DND-41 (cell line): ENCODE measurements around the gene CSAD.

ENCODE experiments used
- ATAC-seq: fragments of 200-7000 bp; cut with Tn5 transposase; 3 replicates; pipeline ENCODE4 v1.9.1; 2021; ENCODE audit warnings: low read depth; ENCODE audit not compliant: insufficient read depth
- DNase-seq: peaks from one replicate; pipeline ENCODE4 v3.0.0-alpha.2; 2020
- H2AFZ ChIP-seq: 2 replicates; pipeline ENCODE4 v1.6.0; 2012; ENCODE audit warnings: low read depth, low read length
- H3K27ac ChIP-seq: 2 replicates; pipeline ENCODE4 v1.5.1; 2012; ENCODE audit warnings: low read length, inconsistent platforms
- H3K27me3 ChIP-seq: fragments of 200-600 bp; sonication (generic); 2 replicates; pipeline ENCODE4 v1.6.0; 2012; ENCODE audit warnings: low read length, mild to moderate bottlenecking, inconsistent platforms; ENCODE audit not compliant: insufficient read depth, poor library complexity
- H3K36me3 ChIP-seq: 2 replicates; pipeline ENCODE4 v1.5.1; 2012; ENCODE audit warnings: low read length, inconsistent platforms; ENCODE audit not compliant: insufficient read depth
- H3K4me1 ChIP-seq: 2 replicates; pipeline ENCODE4 v1.5.1; 2012; ENCODE audit warnings: mild to moderate bottlenecking, low read length; ENCODE audit not compliant: insufficient read depth
- H3K4me2 ChIP-seq: 2 replicates; pipeline ENCODE4 v1.6.0; 2012; ENCODE audit warnings: mild to moderate bottlenecking, moderate library complexity, low read length, inconsistent platforms; ENCODE audit not compliant: insufficient read depth
- H3K4me3 ChIP-seq, 2 experiments: fragments of 200-600 bp in 1 of 2; shearing (Covaris generic) in 1 of 2; 2 replicates each; pipeline ENCODE4 v1.5.1; 2012 to 2016; ENCODE audit warnings: inconsistent platforms in 2 of 2, low read length in 2 of 2, mild to moderate bottlenecking in 2 of 2, low read depth in 1 of 2, moderate library complexity in 1 of 2
- H3K79me2 ChIP-seq: 2 replicates; pipeline ENCODE4 v1.6.0; 2012; ENCODE audit warnings: low read length, inconsistent platforms; ENCODE audit not compliant: insufficient read depth
- H3K9ac ChIP-seq: 2 replicates; pipeline ENCODE4 v1.6.0; 2012; ENCODE audit warnings: low read depth, mild to moderate bottlenecking, inconsistent platforms, low read length, moderate library complexity
- H3K9me3 ChIP-seq: 2 replicates; pipeline ENCODE4 v1.5.1; 2012; ENCODE audit warnings: low read length, moderate library complexity, mild to moderate bottlenecking, inconsistent platforms; ENCODE audit not compliant: insufficient read depth, severe bottlenecking
- H4K20me1 ChIP-seq: 2 replicates; pipeline ENCODE4 v1.6.0; 2012; ENCODE audit warnings: low read length; ENCODE audit not compliant: insufficient read depth
- CTCF ChIP-seq: IDR thresholded peaks from 2 replicates; pipeline ENCODE4 v1.5.1; 2012; ENCODE audit warnings: borderline replicate concordance, low read length, moderate library complexity, mild to moderate bottlenecking; ENCODE audit not compliant: poor library complexity, severe bottlenecking; ENCODE audit errors: extremely low read depth
- EZH2 ChIP-seq: IDR thresholded peaks from 3 replicates; pipeline ENCODE4 v1.6.1; 2012; ENCODE audit warnings: borderline replicate concordance, low read depth, mild to moderate bottlenecking, moderate library complexity, low read length, inconsistent platforms; ENCODE audit not compliant: severe bottlenecking

CSAD gene

GRCh38 chr12:53191096-53191884, 10.6 kb upstream of the CSAD start:
- TF ChIP-seq EZH2, result no peak
- TF ChIP-seq CTCF, result no peak
- ATAC-seq, result no peak
- no peaks in the 10 kb centered on the region for H3K4me1 ChIP-seq
- no peak overlapping the region for H3K4me3 ChIP-seq
- no peaks in the 10 kb centered on the region for H3K27me3 ChIP-seq
- no peak overlapping the region for H3K9ac ChIP-seq
- no peaks in the 10 kb centered on the region for H3K79me2 ChIP-seq
- no peak overlapping the region for H2AFZ ChIP-seq
- H3K4me2 ChIP-seq, result no peak overlapping the region
- no peak for DNase-seq
- H3K27ac ChIP-seq, result no peak overlapping the region
- peaks cover 41% of the 10 kb centered on the region for H3K36me3 ChIP-seq
- H3K9me3 ChIP-seq, result no peaks in the 10 kb centered on the region
- peaks cover 6% of the 10 kb centered on the region; the same call in 1 of the 2 replicates for H4K20me1 ChIP-seq

DNA sequence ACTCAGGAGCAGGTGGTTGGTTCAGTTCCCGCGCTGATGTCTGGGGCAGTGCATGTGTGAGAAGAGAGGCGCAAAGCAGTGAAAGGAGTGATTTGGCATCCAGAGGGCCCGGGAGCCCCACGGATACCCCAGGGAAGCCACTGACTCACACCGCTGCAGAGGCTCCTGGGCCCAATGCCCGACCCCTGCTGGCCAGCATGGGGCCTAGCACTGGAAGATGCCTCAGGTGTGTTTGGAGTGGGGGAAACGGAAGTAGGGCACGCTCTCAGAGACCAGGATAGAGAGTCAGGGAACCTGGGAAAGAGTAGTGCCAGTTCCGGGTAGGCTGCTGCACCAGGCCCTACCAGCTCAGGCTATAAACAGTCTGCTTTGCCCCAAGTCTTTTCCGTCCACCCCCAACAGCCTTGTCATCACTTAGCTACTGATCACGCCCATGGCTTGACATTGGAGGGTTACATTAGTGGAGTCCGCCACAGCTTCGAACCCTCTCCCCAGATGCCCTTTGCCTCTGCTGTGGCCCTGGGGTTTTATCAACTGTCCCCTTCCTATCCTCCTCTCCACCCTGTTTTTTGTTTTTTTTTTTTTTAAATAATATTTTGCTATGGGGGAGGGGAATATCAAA, 9.5 kb upstream of the CSAD start:
- peaks cover 52% of the 10 kb centered on the region for H3K36me3 ChIP-seq
- DNase-seq (peak; percentile 36), ATAC-seq (peak; percentile 70)
- no peak overlapping the region for H2AFZ ChIP-seq
- H3K9ac ChIP-seq, result no peak overlapping the region
- no peaks in the 10 kb centered on the region for H3K9me3 ChIP-seq
- no peak for TF ChIP-seq EZH2
- TF ChIP-seq CTCF, result peak; percentile 63
- no peak overlapping the region for H3K27ac ChIP-seq
- H3K27me3 ChIP-seq, result no peaks in the 10 kb centered on the region
- H3K4me1 ChIP-seq, result no peaks in the 10 kb centered on the region
- peaks cover 6% of the 10 kb centered on the region; the same call in 1 of the 2 replicates for H4K20me1 ChIP-seq
- no peak overlapping the region for H3K4me2 ChIP-seq
- H3K79me2 ChIP-seq, result no peaks in the 10 kb centered on the region
- no peak overlapping the region for H3K4me3 ChIP-seq

DNA sequence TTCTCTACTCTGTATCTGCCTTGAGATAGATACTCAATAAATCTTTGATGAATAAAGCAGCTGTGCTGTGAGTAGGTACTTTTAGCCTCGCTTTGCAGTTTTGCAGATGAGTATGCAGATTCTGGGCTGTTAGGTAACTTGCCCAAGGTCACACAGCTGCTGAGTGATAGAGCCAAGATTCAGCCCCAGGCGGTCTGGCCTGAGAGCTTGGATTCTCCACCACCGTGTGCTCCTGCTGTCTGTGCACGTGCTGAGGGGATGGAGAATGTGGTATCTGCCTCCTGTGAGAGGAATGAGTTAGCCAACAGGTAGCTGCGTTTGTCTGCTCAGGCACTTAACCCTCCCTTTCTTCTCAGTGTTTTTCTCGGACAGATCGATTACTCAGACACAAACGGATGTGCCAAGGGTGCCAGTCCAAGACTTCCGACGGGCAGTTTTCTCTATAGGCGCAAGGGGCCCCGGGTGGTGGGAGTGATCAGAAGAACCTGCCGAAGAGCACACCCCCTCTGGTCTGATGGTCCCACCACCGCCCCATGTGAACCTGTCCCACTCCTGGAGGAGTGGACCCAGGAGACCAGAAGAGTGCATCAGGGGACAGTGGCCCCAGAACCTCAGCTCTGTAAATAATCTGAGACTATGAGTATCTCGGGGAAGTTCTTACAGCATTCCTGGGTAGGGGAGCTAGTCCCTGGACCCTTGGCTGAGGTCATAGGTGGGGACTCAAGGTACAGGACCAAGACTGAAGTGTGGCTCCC, 6.6 kb upstream of the CSAD start:
- peaks cover 17% of the 10 kb centered on the region for H3K4me1 ChIP-seq
- H3K27ac ChIP-seq, result no peak overlapping the region
- peaks cover 22% of the 10 kb centered on the region; the same call in 1 of the 2 replicates for H4K20me1 ChIP-seq
- no peak for DNase-seq
- H3K27me3 ChIP-seq, result no peaks in the 10 kb centered on the region
- H3K36me3 ChIP-seq, result peaks cover 81% of the 10 kb centered on the region
- TF ChIP-seq EZH2 (no peak), CTCF (no peak)
- H3K9me3 ChIP-seq, result no peaks in the 10 kb centered on the region
- H3K4me2 ChIP-seq, result no peak overlapping the region
- H3K9ac ChIP-seq, result no peak overlapping the region
- no peak for ATAC-seq
- no peak overlapping the region for H3K4me3 ChIP-seq
- H3K79me2 ChIP-seq, result peaks cover 25% of the 10 kb centered on the region
- H2AFZ ChIP-seq, result no peak overlapping the region
